GM10248 (cell line): ENCODE data around the gene WHAMM.
A peak's percentile ranks its signal among the peaks of the same experiment; 100 is the strongest.

ENCODE experiments used
- CTCF ChIA-PET: fragments of 300-600 bp; sonication (Branson Sonifier 250); formaldehyde crosslinking; extraction: SDS; loops from one replicate; lab custom pipeline; 2021; ENCODE audit warnings: antibody characterized with exemption; lab: Yijun Ruan, JAX
- POLR2A ChIA-PET: fragments of 350-650 bp; sonication (Branson Sonifier 250); formaldehyde crosslinking; extraction: SDS; loops from one replicate; lab custom pipeline; 2020; ENCODE audit warnings: antibody characterized with exemption; lab: Yijun Ruan, JAX
- DNase-seq: peaks from one replicate; pipeline ENCODE4 v3.0.0; 2012; ENCODE audit errors: extremely low spot score
- CTCF ChIP-seq: IDR thresholded peaks from 2 replicates; pipeline ENCODE4 v1.5.1; 2012; ENCODE audit warnings: mild to moderate bottlenecking, low read depth; ENCODE audit errors: extremely low read depth, missing control alignments, control extremely low read depth

WHAMM gene

GRCh38 chr15:82799183-82799841 is 10.1 kb upstream of the WHAMM start:
- TF ChIP-seq CTCF: no peak
- ChIA-PET CTCF (interaction anchor here (1.5 kb wide), 1 partner anchor 25 kb away, joined by 3 read pairs; no protein-coding TSS in a partner anchor), POLR2A (no interaction called here)
- DNase-seq: no peak

GRCh38 chr15:82802497-82802896 is 6.9 kb upstream of the WHAMM start:
- ChIA-PET POLR2A (no interaction called here), CTCF (no interaction called here)
- TF ChIP-seq CTCF: no peak
- DNase-seq: no peak

GRCh38 chr15:82803793-82804574 is 5.4 kb upstream of the WHAMM start:
- TF ChIP-seq CTCF: no peak
- CTCF ChIA-PET: interaction anchor here (1.0 to 1.5 kb wide), 7 partner anchors 11 to 273 kb away, joined by 3 read pairs; no protein-coding TSS in a partner anchor
- POLR2A ChIA-PET: no interaction called here
- no peak for DNase-seq

- CTCF ChIA-PET: interaction anchor here (1.2 to 1.4 kb wide), 2 partner anchors 139 to 197 kb away, joined by 3 read pairs; no protein-coding TSS in a partner anchor
- DNase-seq: no peak
- POLR2A ChIA-PET: no interaction called here
- TF ChIP-seq CTCF: no peak
Observed at GRCh38 chr15:82804575-82804949, 4.9 kb upstream of the WHAMM start.

- TF ChIP-seq CTCF: no peak
- ChIA-PET POLR2A (interaction anchor here (1.0 kb wide), 1 partner anchor 55 kb away, joined by 3 read pairs; no protein-coding TSS in a partner anchor), CTCF (no interaction called here)
- DNase-seq: peak; percentile 43
Observed at GRCh38 chr15:82805994-82806406, 3.4 kb upstream of the WHAMM start, which contains the start of gene FSD2. Gene FSD2, minus strand, starts transcription at chr15:82806069. Its CDS starts 18,679 bp downstream, at chr15:82787390.

GRCh38 chr15:82807920-82808633 is 1.4 kb upstream of the WHAMM start:
- ChIA-PET CTCF (interaction anchor here (1.0 to 1.4 kb wide), 2 partner anchors 40 to 277 kb away, joined by 3 to 4 read pairs; no protein-coding TSS in a partner anchor), POLR2A (no interaction called here)
- DNase-seq: no peak
- TF ChIP-seq CTCF: no peak
